ENCODE measurements around the gene ABCC1. TPM values are rescaled to one million over a fixed set of nuclear protein-coding genes. Genes with fewer than 3 reads are reported as not detected.
A peak's percentile ranks its signal among the peaks of the same experiment; 100 is the strongest.

ABCC1 gene
- total RNA-seq, 1 donor from 2014 or later: 17.0 TPM

DNA sequence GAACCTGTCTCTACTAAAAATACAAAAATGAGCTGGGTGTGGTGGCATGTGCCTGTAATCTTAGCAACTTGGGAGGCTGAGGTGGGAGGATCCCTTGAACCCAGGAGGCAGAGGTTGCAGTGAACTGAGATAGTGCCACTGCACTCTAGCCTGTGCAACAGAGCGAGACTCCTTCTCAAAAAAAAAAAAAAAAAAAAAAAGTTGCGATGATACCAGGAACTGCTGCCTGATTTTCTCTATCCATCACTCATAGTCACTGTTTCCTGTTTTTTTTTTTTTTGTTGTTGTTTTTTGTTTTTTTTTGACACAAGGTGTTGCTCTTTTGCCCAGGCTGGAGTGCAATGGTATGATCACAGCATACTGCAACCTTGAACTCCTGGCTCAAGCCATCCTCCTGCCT lies 59.2 kb downstream of the ABCC1 start:
- Histone ChIP-seq H3K27ac (replicated peaks) (peak overlapping the region; percentile 70), H3K9me3 (replicated peaks) (no peaks in the 10 kb centered on the region), H3K4me3 (no peak overlapping the region), H3K4me1 (peaks cover 31% of the 10 kb centered on the region), H3K27me3 (ENCODE audit: low read depth) (no peaks in the 10 kb centered on the region), H3K36me3 (peaks cover 11% of the 10 kb centered on the region)
- no peak for DNase-seq
- intact Hi-C loops (cut with micrococcal nuclease): no loop called here
- TF ChIP-seq, protein P1, sequence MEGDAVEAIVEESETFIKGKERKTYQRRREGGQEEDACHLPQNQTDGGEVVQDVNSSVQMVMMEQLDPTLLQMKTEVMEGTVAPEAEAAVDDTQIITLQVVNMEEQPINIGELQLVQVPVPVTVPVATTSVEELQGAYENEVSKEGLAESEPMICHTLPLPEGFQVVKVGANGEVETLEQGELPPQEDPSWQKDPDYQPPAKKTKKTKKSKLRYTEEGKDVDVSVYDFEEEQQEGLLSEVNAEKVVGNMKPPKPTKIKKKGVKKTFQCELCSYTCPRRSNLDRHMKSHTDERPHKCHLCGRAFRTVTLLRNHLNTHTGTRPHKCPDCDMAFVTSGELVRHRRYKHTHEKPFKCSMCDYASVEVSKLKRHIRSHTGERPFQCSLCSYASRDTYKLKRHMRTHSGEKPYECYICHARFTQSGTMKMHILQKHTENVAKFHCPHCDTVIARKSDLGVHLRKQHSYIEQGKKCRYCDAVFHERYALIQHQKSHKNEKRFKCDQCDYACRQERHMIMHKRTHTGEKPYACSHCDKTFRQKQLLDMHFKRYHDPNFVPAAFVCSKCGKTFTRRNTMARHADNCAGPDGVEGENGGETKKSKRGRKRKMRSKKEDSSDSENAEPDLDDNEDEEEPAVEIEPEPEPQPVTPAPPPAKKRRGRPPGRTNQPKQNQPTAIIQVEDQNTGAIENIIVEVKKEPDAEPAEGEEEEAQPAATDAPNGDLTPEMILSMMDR (IDR thresholded peaks at IDR 0.05; ENCODE audit: borderline replicate concordance): no peak

DNA sequence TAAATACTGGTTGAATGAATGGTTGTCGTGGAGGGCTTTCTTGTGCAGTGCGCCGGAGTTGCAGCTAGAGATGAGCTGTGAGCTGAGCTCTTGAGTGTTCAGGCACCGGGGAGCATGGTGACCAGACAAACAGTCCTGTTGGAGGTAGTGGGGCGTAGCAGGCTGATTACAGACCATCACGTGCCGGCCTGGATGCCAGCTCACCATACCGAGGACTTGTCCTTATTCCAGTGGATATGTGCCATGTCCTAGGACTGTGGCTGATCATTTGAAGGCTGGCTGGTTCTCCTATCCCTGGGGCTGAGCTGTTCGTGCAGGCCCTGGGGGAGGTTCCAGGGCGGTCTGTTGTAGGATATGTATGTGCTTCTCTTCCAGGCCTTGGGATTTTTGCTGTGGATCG lies 60.0 kb downstream of the ABCC1 start:
- Histone ChIP-seq H3K27ac (replicated peaks) (peak overlapping the region; percentile 70), H3K4me3 (no peak overlapping the region), H3K9me3 (replicated peaks) (no peaks in the 10 kb centered on the region), H3K27me3 (ENCODE audit: low read depth) (no peaks in the 10 kb centered on the region), H3K36me3 (peaks cover 11% of the 10 kb centered on the region), H3K4me1 (peaks cover 34% of the 10 kb centered on the region)
- intact Hi-C loops (cut with micrococcal nuclease): no loop called here
- DNase-seq: peak; percentile 69
- TF ChIP-seq, protein P1 (IDR thresholded peaks at IDR 0.05; ENCODE audit: borderline replicate concordance): peak; percentile 32

DNA sequence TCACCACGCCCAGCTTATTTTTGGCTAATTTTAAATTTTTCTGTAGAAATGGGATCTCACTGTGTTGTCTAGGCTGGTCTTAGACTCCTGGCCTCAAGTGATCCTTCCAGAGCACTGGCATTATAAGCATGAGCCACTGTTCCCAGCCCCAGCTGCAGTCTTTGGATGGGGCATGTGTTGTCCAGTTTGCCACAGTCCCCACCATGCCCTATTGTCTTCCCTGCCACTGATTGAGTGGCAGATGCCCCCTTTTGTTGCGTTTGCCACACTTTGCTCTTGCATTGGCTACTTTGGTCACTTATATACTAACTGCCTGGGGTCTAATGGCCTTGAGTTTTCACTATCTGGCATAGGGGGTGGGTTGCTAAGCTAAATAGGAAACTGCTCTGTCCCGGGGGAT lies 60.8 kb downstream of the ABCC1 start:
- no peaks in the 10 kb centered on the region for H3K9me3 ChIP-seq (replicated peaks)
- DNase-seq: no peak
- H3K27ac ChIP-seq (replicated peaks): peak overlapping the region; percentile 70
- peaks cover 42% of the 10 kb centered on the region for H3K4me1 ChIP-seq
- H3K36me3 ChIP-seq: peaks cover 11% of the 10 kb centered on the region
- intact Hi-C loops (cut with micrococcal nuclease): no loop called here
- TF ChIP-seq, protein P1 (IDR thresholded peaks at IDR 0.05; ENCODE audit: borderline replicate concordance): no peak
- no peaks in the 10 kb centered on the region for H3K27me3 ChIP-seq (ENCODE audit: low read depth)
- no peak overlapping the region for H3K4me3 ChIP-seq

DNA sequence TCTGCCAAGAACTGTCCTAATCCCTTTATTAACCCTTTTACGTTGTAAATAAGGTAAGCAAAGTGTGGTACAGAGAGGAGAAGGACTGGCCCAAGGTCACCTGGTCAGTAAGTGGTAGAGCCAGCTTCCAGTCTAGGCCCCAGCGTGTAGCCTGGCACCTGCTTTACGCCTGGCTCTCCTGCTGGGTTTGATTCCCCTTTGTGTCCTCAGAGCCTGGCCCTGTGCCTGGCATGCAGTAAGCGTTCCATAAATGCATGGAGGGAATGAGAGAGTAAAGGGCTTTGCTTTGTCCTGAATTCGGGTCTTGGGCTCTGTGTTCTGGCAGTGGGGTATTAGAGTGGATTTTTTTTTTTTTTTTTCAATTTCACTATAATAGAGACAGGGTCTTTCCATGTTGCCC lies 62.7 kb downstream of the ABCC1 start:
- H3K9me3 ChIP-seq (replicated peaks): no peaks in the 10 kb centered on the region
- TF ChIP-seq, protein P1 (IDR thresholded peaks at IDR 0.05; ENCODE audit: borderline replicate concordance): no peak
- no peaks in the 10 kb centered on the region for H3K27me3 ChIP-seq (ENCODE audit: low read depth)
- no peak overlapping the region for H3K4me3 ChIP-seq
- peaks cover 20% of the 10 kb centered on the region for H3K36me3 ChIP-seq
- intact Hi-C loops (cut with micrococcal nuclease): no loop called here
- H3K27ac ChIP-seq (replicated peaks): no peak overlapping the region
- no peak for DNase-seq
- H3K4me1 ChIP-seq: peaks cover 45% of the 10 kb centered on the region

DNA sequence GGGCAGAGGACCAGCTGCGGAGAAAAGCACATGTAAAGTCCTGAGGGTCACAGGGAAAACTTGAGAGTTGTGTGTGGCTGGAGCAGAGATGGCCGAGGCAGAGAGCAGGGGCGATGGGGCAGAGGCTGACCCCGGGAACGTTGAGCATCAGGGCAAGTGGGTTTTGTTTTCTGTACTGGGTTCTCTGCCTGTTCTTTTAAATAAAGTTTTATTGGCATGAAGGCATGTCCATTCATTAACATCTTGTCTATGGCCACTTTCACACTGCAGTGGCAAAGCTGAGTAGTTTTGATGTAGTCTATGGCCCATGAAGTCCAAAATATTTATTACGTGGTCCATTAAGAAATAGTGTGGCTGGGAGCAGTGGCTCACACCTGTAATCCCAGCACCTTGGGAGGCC lies 64.4 kb downstream of the ABCC1 start:
- intact Hi-C loops (cut with micrococcal nuclease): no loop called here
- peak overlapping the region; percentile 38 for H3K27ac ChIP-seq (replicated peaks)
- H3K27me3 ChIP-seq (ENCODE audit: low read depth): no peaks in the 10 kb centered on the region
- no peak overlapping the region for H3K4me3 ChIP-seq
- TF ChIP-seq, protein P1 (IDR thresholded peaks at IDR 0.05; ENCODE audit: borderline replicate concordance): no peak
- peaks cover 26% of the 10 kb centered on the region for H3K36me3 ChIP-seq
- no peaks in the 10 kb centered on the region for H3K9me3 ChIP-seq (replicated peaks)
- H3K4me1 ChIP-seq: peaks cover 44% of the 10 kb centered on the region
- no peak for DNase-seq

Measured in left ventricle myocardium inferior (tissue), 1 donor.